Measurements from ENCODE around the gene SUV39H1.
A peak's percentile ranks its signal among the peaks of the same experiment; 100 is the strongest.
"Not testable (repeated sequence)": the region's sequence is repeated elsewhere in the genome, so short reads cannot be mapped to it uniquely, and the experiment has no call there.

SUV39H1 gene

GRCh38 chrX:48689208-48689920 is 7.2 kb upstream of the SUV39H1 start:
- no peak for DNase-seq

- not testable (repeated sequence) for DNase-seq
Observed at GRCh38 chrX:48691746-48692145, 4.8 kb upstream of the SUV39H1 start.

- no peak for DNase-seq
Observed at GRCh38 chrX:48694776-48695533, 1.6 kb upstream of the SUV39H1 start.

GRCh38 chrX:48695534-48695896 is 1.0 kb upstream of the SUV39H1 start:
- DNase-seq, result no peak

GRCh38 chrX:48695925-48696300 is 621 bp upstream of the SUV39H1 start:
- DNase-seq, result no peak

GRCh38 chrX:48696909-48697727 is 584 bp downstream of the SUV39H1 start:
- no peak for DNase-seq

GRCh38 chrX:48698306-48698705 is 1.8 kb downstream of the SUV39H1 start:
- no peak for DNase-seq

GRCh38 chrX:48700246-48700645 is 3.7 kb downstream of the SUV39H1 start:
- DNase-seq, result no peak

GRCh38 chrX:48700951-48701653 is 4.6 kb downstream of the SUV39H1 start:
- no peak for DNase-seq

GRCh38 chrX:48702032-48702431 is 5.5 kb downstream of the SUV39H1 start:
- no peak for DNase-seq

GRCh38 chrX:48702716-48703115 is 6.2 kb downstream of the SUV39H1 start:
- no peak for DNase-seq

GRCh38 chrX:48703228-48703627 is 6.7 kb downstream of the SUV39H1 start:
- DNase-seq, result no peak

GRCh38 chrX:48703642-48704481 is 7.3 kb downstream of the SUV39H1 start:
- DNase-seq, result peak; percentile 57

- no peak for DNase-seq
Observed at GRCh38 chrX:48705871-48706270, 9.3 kb downstream of the SUV39H1 start.

- no peak for DNase-seq
Observed at GRCh38 chrX:48709522-48710112, 13.1 kb downstream of the SUV39H1 start.

- no peak for DNase-seq
Observed at GRCh38 chrX:48711162-48711928, 14.8 kb downstream of the SUV39H1 start.

- no peak for DNase-seq
Observed at GRCh38 chrX:48711929-48712505, 15.5 kb downstream of the SUV39H1 start.

GRCh38 chrX:48713847-48714246 is 17.3 kb downstream of the SUV39H1 start:
- no peak for DNase-seq

GRCh38 chrX:48714573-48714972 is 18.0 kb downstream of the SUV39H1 start:
- DNase-seq, result no peak

- peak; percentile 30 for DNase-seq
Observed at GRCh38 chrX:48715072-48715471, 18.5 kb downstream of the SUV39H1 start.

Measured in DMS 273 treated with DMSO at 0.1 percent for 48 hours (cell line).